ENCODE data around the gene LRRC1.

- TF ChIP-seq POLR2A (IDR thresholded peaks at IDR 0.05; ENCODE audit: low read depth, low read length): no peak
- TF ChIP-seq CTCF (IDR thresholded peaks at IDR 0.05 in 2 of 3, conservative IDR thresholded peaks at IDR 0.05 in 1 of 3; ENCODE audit: control insufficient read depth in 2 of 3, extremely low read depth in 1 of 3, insufficient read depth in 1 of 3, low read depth in 3 of 3, low read length in 3 of 3): no peak
- TF ChIP-seq CBFB (IDR thresholded peaks at IDR 0.05; ENCODE audit: low read depth): no peak
- TF ChIP-seq BCL3 (IDR thresholded peaks at IDR 0.05; ENCODE audit: borderline replicate concordance, insufficient read depth, low read depth, low read length, poor library complexity, severe bottlenecking): no peak
- no peak for TF ChIP-seq RFX5 (IDR thresholded peaks at IDR 0.05; ENCODE audit: low read depth, low read length)
- no peak for TF ChIP-seq MAX (IDR thresholded peaks at IDR 0.05; ENCODE audit: low read depth, low read length)
- no peak for TF ChIP-seq ATF2 (IDR thresholded peaks at IDR 0.05; ENCODE audit: low read length)
- no peak for TF ChIP-seq CHD2 (IDR thresholded peaks at IDR 0.05; ENCODE audit: borderline replicate concordance, low read depth, low read length)
- TF ChIP-seq USF2 (IDR thresholded peaks at IDR 0.05; ENCODE audit: borderline replicate concordance, low read depth, low read length): no peak
- no peak for TF ChIP-seq NRF1 (conservative IDR thresholded peaks at IDR 0.05; ENCODE audit: low read depth, low read length)
- TF ChIP-seq BRCA1 (IDR thresholded peaks at IDR 0.05; ENCODE audit: low read depth, low read length): no peak
- no peak for TF ChIP-seq POLR2AphosphoS5 (IDR thresholded peaks at IDR 0.05; ENCODE audit: low read length)
Measured at GRCh38 chr6:53770780-53771249, 24.0 kb upstream of the LRRC1 start.

Measured in GM12878 (cell line).